ENCODE measurements around the gene ROMO1.

ROMO1 gene

DNA sequence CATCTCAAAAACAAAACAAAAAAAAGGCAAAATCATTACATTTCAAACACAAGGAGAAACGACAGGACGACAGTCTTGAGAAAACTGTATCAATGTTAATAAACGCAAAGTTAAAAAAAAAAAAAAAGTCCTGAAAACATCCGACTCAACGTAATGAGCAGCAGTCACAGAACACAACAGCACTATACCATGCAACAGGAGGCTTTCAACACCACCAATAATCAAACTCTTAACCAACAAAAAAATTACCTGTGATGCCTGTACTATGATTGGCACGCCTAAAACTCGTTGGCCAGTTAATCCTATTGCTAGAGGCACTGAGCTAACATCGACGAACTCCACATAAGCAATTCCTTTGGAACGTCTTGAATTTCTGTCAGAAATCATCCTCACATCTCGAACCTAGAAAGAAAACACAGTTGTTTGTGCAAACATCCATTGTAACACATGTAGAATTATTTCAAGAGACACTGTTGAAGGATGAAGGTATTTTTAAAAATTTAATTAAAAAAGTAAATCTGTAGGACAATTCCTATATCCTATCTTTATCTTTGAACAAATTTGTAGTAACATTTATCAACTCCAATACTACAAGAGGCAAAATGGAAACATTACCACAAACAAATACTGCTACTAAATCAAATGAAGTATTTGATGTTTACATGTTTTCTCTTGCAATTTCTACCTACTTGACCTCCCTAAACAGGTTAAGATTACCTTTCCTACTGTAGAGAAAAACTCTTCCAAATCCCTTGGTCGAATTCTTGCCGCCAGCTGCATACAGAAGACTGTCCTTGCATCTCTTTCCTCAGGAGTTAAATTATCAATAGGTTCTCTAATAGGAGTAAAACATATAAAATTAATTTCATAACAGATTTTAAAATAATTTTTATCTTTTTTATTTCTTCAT is 25.4 kb downstream of the ROMO1 start:
- Histone ChIP-seq H3K4me1 (ENCODE audit: insufficient read depth, low read length) (no peaks in the 10 kb centered on the region), H3K36me3 (ENCODE audit: insufficient read depth, low read length) (peaks cover 65% of the 10 kb centered on the region), H3K9me3 (ENCODE audit: control insufficient read depth, insufficient read depth, low read length) (no peaks in the 10 kb centered on the region), H3K9ac (ENCODE audit: low read depth, low read length) (no peak overlapping the region)

GRCh38 chr20:35726842-35727711 is 27.9 kb downstream of the ROMO1 start:
- Histone ChIP-seq H3K9ac (ENCODE audit: low read depth, low read length) (no peak overlapping the region), H3K9me3 (ENCODE audit: control insufficient read depth, insufficient read depth, low read length) (no peaks in the 10 kb centered on the region), H3K36me3 (ENCODE audit: insufficient read depth, low read length) (peaks cover 58% of the 10 kb centered on the region), H3K4me1 (ENCODE audit: insufficient read depth, low read length) (no peaks in the 10 kb centered on the region)

GRCh38 chr20:35729283-35729807 is 30.1 kb downstream of the ROMO1 start:
- no peaks in the 10 kb centered on the region for H3K9me3 ChIP-seq (ENCODE audit: control insufficient read depth, insufficient read depth, low read length)
- H3K36me3 ChIP-seq (ENCODE audit: insufficient read depth, low read length): peaks cover 63% of the 10 kb centered on the region
- H3K4me1 ChIP-seq (ENCODE audit: insufficient read depth, low read length): no peaks in the 10 kb centered on the region
- H3K9ac ChIP-seq (ENCODE audit: low read depth, low read length): no peak overlapping the region

DNA sequence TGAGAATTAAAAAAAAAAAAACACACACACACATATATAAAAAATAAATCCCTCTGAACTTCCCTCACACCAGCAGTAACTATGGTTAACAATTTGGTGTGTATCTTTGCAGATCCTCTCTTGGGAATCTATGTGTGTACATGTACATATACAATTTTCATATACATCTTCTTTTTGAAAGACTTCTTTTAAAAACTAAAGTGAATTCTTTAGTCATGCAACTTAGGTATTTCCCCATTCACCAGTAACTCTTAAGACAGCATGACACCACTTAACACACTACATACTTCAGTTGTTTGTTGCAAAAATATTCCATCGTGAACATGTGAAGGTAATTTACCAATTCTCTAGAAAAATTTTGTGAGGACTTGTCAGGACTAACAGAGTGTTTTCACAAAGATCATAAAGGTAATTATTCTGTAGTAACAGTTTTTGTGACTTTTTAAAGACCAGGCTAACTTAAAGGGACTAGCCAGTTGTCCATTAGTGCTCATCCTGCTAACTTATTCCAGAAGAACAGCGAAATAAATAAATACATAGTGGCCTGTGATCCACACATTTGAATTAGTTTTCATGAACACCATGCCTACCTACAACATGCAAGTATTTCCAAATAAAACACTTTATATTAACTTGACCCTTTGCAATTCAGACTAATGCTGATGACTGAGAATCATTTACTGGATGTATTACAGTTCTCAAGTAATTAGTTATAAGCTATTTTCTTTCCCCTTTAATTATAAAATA is 30.8 kb downstream of the ROMO1 start:
- H3K36me3 ChIP-seq (ENCODE audit: insufficient read depth, low read length): peaks cover 62% of the 10 kb centered on the region
- H3K9me3 ChIP-seq (ENCODE audit: control insufficient read depth, insufficient read depth, low read length): no peaks in the 10 kb centered on the region
- H3K4me1 ChIP-seq (ENCODE audit: insufficient read depth, low read length): no peaks in the 10 kb centered on the region
- H3K9ac ChIP-seq (ENCODE audit: low read depth, low read length): no peak overlapping the region

DNA sequence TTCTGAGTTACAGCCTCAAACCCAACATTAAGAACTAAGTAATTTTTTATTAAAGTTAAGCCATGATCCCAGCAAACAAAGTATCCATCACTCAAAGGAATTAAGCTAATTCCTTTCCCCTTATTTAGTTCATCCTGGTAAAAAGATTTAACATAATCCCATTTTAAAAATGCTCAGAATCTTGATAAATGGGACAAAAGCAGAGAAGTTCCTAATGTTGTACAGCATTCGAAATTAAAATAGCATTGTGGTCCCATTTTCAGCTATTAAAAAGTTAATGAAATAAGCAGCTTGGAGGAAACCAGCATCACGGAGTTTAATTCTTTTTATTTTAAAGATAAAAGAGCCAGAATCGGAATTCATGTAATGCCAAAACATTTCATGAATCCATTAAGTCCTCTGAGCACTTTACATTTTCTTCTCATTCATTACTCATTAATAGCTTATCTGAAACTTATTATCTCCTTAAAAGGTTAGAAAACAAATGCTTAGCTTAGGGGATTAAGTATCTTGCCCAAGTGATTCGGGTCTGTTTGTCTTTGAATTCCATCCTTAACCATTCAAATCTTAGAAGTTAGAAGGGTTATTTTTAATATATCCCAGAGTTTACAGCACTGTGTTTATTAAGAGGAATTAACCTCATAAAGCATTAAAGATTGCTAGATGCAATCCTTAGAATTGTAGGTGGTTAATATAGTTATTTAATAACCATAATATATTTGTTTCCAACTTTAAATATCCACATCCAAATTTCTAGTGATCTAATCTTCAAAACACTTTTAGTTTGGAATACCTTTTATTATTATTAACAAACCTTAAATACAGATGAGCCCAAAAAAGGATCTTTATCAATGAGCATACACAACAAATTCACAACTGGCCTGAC is 31.6 kb downstream of the ROMO1 start:
- Histone ChIP-seq H3K4me1 (ENCODE audit: insufficient read depth, low read length) (no peaks in the 10 kb centered on the region), H3K9me3 (ENCODE audit: control insufficient read depth, insufficient read depth, low read length) (no peaks in the 10 kb centered on the region), H3K9ac (ENCODE audit: low read depth, low read length) (no peak overlapping the region), H3K36me3 (ENCODE audit: insufficient read depth, low read length) (peaks cover 64% of the 10 kb centered on the region)

DNA sequence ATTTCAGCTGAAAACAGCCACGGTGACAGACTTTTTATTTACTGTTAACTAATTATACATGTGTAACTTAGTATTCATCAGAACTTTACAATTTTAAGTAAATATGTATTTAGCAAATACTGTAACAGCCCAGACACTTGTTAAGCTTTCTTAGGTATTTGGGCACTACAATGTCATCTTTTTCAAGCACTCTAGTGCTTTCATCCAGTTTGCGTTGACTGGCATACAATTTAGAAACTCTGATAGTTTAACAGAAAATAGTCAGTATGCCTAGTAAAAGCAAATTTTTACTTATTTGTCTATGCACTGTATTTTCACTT is 32.2 kb downstream of the ROMO1 start:
- Histone ChIP-seq H3K36me3 (ENCODE audit: insufficient read depth, low read length) (peaks cover 67% of the 10 kb centered on the region), H3K4me1 (ENCODE audit: insufficient read depth, low read length) (no peaks in the 10 kb centered on the region)

GRCh38 chr20:35731862-35732643 is 32.8 kb downstream of the ROMO1 start:
- no peaks in the 10 kb centered on the region for H3K4me1 ChIP-seq (ENCODE audit: insufficient read depth, low read length)
- peaks cover 62% of the 10 kb centered on the region for H3K36me3 ChIP-seq (ENCODE audit: insufficient read depth, low read length)
- no peaks in the 10 kb centered on the region for H3K9me3 ChIP-seq (ENCODE audit: control insufficient read depth, insufficient read depth, low read length)
- no peak overlapping the region for H3K9ac ChIP-seq (ENCODE audit: low read depth, low read length)

More for the DNA sequence above, 32.2 kb downstream of the ROMO1 start:
- H3K9ac ChIP-seq (ENCODE audit: low read depth, low read length): no peak overlapping the region
- H3K9me3 ChIP-seq (ENCODE audit: control insufficient read depth, insufficient read depth, low read length): no peaks in the 10 kb centered on the region

DNA sequence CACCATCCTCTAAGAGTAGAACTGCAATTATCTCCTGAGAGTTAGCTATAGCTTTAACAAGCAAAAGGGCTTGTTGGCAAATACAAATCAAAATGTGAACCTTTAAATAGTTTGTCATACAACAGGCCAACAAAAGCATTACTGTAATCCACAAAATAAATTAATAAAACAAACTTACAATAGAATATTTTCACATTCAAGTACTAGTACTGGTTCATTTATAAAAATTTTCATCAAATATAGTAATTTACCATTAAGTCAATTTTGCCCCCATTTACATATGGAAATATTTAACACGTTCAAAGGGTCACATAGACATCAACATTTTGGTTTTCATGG is 33.4 kb downstream of the ROMO1 start:
- no peak overlapping the region for H3K9ac ChIP-seq (ENCODE audit: low read depth, low read length)
- H3K4me1 ChIP-seq (ENCODE audit: insufficient read depth, low read length): no peaks in the 10 kb centered on the region
- H3K36me3 ChIP-seq (ENCODE audit: insufficient read depth, low read length): peaks cover 59% of the 10 kb centered on the region

GRCh38 chr20:35734374-35734773 is 35.2 kb downstream of the ROMO1 start:
- H3K4me1 ChIP-seq (ENCODE audit: insufficient read depth, low read length): no peaks in the 10 kb centered on the region
- H3K9me3 ChIP-seq (ENCODE audit: control insufficient read depth, insufficient read depth, low read length): no peaks in the 10 kb centered on the region
- H3K36me3 ChIP-seq (ENCODE audit: insufficient read depth, low read length): peaks cover 66% of the 10 kb centered on the region
- H3K9ac ChIP-seq (ENCODE audit: low read depth, low read length): no peak overlapping the region

More for the DNA sequence above, 33.4 kb downstream of the ROMO1 start:
- no peaks in the 10 kb centered on the region for H3K9me3 ChIP-seq (ENCODE audit: control insufficient read depth, insufficient read depth, low read length)

DNA sequence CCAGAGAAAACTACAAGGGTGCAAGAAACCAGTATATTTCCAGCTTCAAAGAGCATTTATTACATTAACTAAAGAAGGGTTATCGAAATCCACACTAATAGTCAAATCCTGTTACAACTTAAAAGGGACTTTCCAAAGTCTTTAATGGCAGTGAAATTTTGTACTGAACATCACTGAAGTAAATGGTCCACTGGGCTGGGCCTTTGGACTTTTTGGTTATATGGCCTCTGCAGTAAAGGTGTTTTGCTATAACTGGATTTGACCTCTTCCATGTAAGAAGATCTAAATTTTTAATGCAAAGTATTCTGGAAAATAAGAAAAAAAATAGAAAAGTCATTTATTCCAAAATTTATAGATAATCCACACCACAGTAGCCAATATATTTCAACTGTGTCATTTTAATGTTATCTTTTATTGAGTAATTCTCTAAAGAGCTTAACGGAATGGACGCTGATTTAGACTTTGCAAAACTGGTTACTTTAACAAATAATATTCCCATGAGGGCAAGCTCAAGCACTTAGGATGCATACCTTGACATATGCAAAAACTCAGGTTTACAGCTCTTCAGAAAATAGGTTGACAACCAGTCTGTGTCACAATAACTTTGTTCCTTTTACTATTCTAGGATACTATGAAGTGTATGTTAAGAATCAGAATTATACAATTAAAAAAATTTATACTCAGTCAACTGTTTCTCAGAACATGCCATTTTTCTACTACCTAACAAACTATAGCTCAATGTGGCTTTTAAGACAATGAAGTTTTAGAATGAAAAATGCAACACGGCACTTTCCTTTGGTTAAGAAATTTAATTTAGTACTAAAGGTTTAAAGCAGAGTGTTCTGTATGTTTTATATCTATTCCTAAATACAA is 35.8 kb downstream of the ROMO1 start:
- no peak overlapping the region for H3K9ac ChIP-seq (ENCODE audit: low read depth, low read length)

GRCh38 chr20:35735826-35736470 is 36.7 kb downstream of the ROMO1 start:
- no peaks in the 10 kb centered on the region for H3K9me3 ChIP-seq (ENCODE audit: control insufficient read depth, insufficient read depth, low read length)
- H3K36me3 ChIP-seq (ENCODE audit: insufficient read depth, low read length): peaks cover 65% of the 10 kb centered on the region
- peaks cover 3% of the 10 kb centered on the region; the same call in 1 of the 2 replicates for H3K4me1 ChIP-seq (ENCODE audit: insufficient read depth, low read length)
- no peak overlapping the region for H3K9ac ChIP-seq (ENCODE audit: low read depth, low read length)

More for the DNA sequence above, 35.8 kb downstream of the ROMO1 start:
- peaks cover 61% of the 10 kb centered on the region for H3K36me3 ChIP-seq (ENCODE audit: insufficient read depth, low read length)
- no peaks in the 10 kb centered on the region for H3K4me1 ChIP-seq (ENCODE audit: insufficient read depth, low read length)
- H3K9me3 ChIP-seq (ENCODE audit: control insufficient read depth, insufficient read depth, low read length): no peaks in the 10 kb centered on the region

DNA sequence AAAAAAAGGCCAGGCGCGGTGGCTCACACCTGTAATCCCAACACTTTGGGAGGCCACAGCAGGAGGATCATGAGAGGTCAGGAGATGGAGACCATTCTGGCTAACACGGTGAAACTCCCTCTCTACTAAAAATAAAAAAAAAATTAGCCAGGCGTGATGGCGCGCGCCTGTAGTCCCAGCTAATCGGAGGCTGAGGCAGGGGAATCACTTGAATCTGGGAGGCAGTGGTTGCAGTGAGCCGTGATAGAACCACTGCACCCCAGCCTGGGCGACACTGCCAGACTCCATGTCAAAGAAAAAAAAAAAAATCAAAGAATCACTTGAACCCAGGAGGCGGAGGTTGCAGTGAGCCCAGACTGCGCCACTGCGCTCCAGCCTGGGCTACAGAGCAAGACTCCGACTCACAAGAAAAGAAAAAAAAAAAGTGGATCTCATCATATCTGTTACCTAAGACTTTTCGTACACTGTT is 38.7 kb downstream of the ROMO1 start:
- Histone ChIP-seq H3K9ac (ENCODE audit: low read depth, low read length) (no peak overlapping the region), H3K9me3 (ENCODE audit: control insufficient read depth, insufficient read depth, low read length) (no peaks in the 10 kb centered on the region), H3K4me1 (ENCODE audit: insufficient read depth, low read length) (peaks cover 3% of the 10 kb centered on the region; the same call in 1 of the 2 replicates), H3K36me3 (ENCODE audit: insufficient read depth, low read length) (peaks cover 48% of the 10 kb centered on the region)

Measured in ES-I3 (cell line).